Gastroesophageal sphincter (tissue), 3 donors: ENCODE data around the gene MEOX2.

ENCODE experiments used
- CTCF ChIP-seq, 4 experiments: fragments of 200-600 bp in 2 of 4; fragments of 450-650 bp in 2 of 4; sonication (generic) in 1 of 4; IDR thresholded peaks; one replicate each; pipeline ENCODE4 v1.5.1; 2017 to 2019; ENCODE audit warnings: antibody characterized with exemption in 4 of 4, mild to moderate bottlenecking in 2 of 4, moderate library complexity in 2 of 4
- POLR2AphosphoS5 ChIP-seq: sonication (generic); formaldehyde crosslinking; IDR thresholded peaks from one replicate; pipeline ENCODE4 v1.6.1; 2017; ENCODE audit warnings: antibody characterized with exemption

GRCh38 chr7:15582773-15583172 lies 103.7 kb downstream of the MEOX2 start:
- TF ChIP-seq CTCF (IDR thresholded peaks at IDR 0.05) (no peak), POLR2AphosphoS5 (no peak)
